AG20443 (cell line): ENCODE measurements around the gene PSMG4.

ENCODE experiments used
- DNase-seq: peaks from one replicate; pipeline ENCODE4 v3.0.0; 2012; ENCODE audit warnings: low spot score, mixed read lengths

PSMG4 gene

GRCh38 chr6:3276174-3277167 is 17.7 kb downstream of the PSMG4 start:
- no peak for DNase-seq

GRCh38 chr6:3277251-3277650 is 18.5 kb downstream of the PSMG4 start:
- DNase-seq = no peak

GRCh38 chr6:3277851-3278416 is 19.2 kb downstream of the PSMG4 start:
- DNase-seq = no peak

- no peak for DNase-seq
Observed at GRCh38 chr6:3278691-3279090, 19.9 kb downstream of the PSMG4 start.

GRCh38 chr6:3280091-3280490 is 21.3 kb downstream of the PSMG4 start:
- DNase-seq = no peak

- no peak for DNase-seq
Observed at GRCh38 chr6:3280866-3281465, 22.2 kb downstream of the PSMG4 start.

GRCh38 chr6:3281631-3282475 is 23.1 kb downstream of the PSMG4 start:
- peak; percentile 86 for DNase-seq

GRCh38 chr6:3282476-3283236 is 23.9 kb downstream of the PSMG4 start:
- no peak for DNase-seq

GRCh38 chr6:3283241-3283640 is 24.5 kb downstream of the PSMG4 start:
- no peak for DNase-seq

DNA sequence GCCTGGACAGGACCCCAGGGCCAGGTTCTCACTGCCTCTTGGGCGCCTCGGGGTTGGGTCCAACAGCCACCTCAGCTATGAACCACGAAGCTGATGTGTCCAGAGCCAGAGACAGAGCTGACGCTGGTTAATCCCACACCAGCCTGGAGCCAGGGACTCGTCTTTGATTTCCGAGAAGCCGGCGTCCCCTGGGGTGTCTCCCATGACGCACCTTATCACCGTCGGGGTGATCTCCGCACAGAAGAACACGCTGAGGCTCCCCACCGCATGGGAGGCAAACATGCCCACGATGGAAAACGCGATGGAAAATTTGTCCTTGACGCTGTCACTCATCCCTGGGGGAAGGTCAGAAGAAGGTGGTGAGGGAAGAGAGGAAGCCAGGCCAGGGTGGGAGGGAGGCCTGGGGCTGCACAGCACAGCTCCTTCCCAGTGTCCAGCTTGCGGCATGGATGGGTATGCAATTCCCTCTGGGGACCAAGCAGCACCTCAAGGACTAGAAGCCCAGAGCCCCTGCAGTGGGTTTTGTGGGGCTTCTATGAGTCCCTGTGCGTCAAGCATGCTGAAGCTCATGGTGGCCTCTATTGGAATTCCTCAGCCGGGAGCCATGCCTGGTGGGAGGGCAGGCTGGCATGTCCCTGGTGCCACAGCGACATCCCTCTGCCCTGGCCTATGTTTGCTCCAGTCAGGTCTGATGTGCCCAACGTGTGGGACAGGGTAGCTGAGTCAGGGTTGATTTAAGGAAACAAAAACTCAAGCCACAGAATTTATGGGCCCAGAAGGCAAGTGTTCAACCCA is 25.1 kb downstream of the PSMG4 start:
- DNase-seq = no peak

DNA sequence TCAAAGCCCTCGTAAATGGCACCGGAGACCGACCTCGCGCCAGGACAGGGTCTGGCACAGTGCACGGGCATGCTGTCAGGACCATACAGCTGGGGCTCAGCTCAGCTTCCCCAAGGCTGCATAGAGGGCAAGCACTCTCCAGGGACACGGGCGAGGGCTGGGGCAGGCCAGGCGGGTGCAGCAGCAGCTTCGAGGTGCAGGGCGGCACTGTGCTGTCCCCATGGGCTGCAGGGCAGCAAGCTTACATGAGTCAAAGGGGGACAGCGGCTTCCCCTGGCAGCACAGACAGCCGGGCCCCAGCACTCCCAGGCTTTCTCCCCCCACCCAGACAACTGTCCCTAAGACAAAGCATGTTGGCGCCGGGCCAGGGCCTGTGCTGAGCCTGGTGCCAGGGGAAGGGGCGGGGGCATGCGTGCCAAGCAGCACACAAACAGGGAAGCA is 25.7 kb downstream of the PSMG4 start:
- DNase-seq = no peak

GRCh38 chr6:3285049-3285639 is 26.4 kb downstream of the PSMG4 start:
- no peak for DNase-seq

- DNase-seq = no peak
Observed at GRCh38 chr6:3285732-3286131, 27.0 kb downstream of the PSMG4 start.

DNA sequence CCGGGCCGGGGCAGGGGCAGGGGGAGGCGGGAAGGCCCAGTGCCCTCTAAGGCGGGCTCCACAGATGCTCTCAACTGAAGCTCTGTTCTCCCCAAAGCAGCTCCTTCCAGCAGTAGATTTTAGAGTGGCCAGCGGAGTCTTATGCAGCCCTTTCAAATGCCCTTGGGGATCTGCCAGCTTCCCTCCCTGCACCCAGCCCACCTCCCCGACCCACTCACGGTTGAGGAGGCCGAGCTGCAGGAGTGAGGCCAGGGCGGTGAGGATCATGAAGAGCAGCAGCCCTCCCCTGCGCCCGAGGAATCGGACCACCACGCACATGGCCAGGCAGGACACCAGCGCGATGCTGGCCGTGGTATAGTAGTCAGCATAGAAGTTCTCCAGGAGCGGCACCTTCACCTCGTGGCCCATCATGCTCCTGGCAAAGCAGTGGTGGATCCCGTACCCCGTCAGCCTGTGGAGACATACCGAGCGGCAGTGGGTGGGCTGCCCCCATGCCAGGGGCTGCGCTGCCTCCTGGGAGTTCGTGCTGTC is 28.0 kb downstream of the PSMG4 start:
- DNase-seq = no peak

DNA sequence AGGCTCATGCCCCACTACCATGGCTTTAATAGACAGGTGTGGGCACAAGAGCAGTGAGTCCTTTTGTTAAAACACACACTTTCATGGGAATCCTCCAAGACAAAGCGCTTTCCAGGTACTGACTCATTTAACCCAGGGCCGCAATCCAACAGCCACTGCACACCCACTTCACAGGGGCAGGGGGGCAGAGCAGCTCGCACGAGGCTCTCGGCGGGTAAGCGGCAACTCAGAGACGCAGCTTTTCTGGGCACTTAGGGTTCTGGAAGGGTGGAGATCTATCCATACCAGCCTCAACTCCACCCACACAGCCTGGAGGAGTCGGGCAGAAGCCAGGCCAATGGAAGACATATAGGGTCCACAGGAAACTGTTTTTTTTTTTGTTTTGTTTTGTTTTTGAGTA is 28.6 kb downstream of the PSMG4 start:
- no peak for DNase-seq

- no peak for DNase-seq
Observed at GRCh38 chr6:3287976-3288707, 29.4 kb downstream of the PSMG4 start.

GRCh38 chr6:3288711-3289663 is 30.2 kb downstream of the PSMG4 start:
- no peak for DNase-seq

GRCh38 chr6:3289664-3290055 is 30.9 kb downstream of the PSMG4 start:
- DNase-seq = no peak
